Stimulated activated effector memory CD8-positive, alpha-beta T cell treated with anti-CD3 and anti-CD28 coated beads, Interleukin-12 subunit alpha, Interleukin-12 subunit beta, amount 100 ng/mL, for 72 hours (primary cell): Measurements from ENCODE around the gene SPECC1L.
A peak's percentile ranks its signal among the peaks of the same experiment; 100 is the strongest.
"Not testable (repeated sequence)": the region's sequence is repeated elsewhere in the genome, so short reads cannot be mapped to it uniquely, and the experiment has no call there.

Experiments used
- ATAC-seq: fragments of 150-1000 bp; cut with Tn5 transposase; 2 replicates; pipeline ENCODE4 v1.10.0; 2021
- DNase-seq, 2 donors: peaks; one replicate each; pipeline ENCODE4 v3.0.0; 2021 to 2022; ENCODE audit warnings: low spot score in 2 of 2
- H3K27ac Mint-ChIP-seq: one replicate; pipeline ENCODE4 v1.8.0; 2022; ENCODE audit warnings: mild to moderate bottlenecking, mixed read lengths
- H3K36me3 Mint-ChIP-seq: one replicate; pipeline ENCODE4 v1.8.0; 2022; ENCODE audit warnings: mild to moderate bottlenecking, mixed read lengths
- H3K4me1 Mint-ChIP-seq: one replicate; pipeline ENCODE4 v1.8.0; 2022; ENCODE audit warnings: mixed read lengths
- H3K4me3 Mint-ChIP-seq: one replicate; pipeline ENCODE4 v1.8.0; 2022; ENCODE audit warnings: mild to moderate bottlenecking, mixed read lengths
- H3K9me3 Mint-ChIP-seq: one replicate; pipeline ENCODE4 v1.8.0; 2022; ENCODE audit warnings: mixed read lengths

SPECC1L gene

DNA sequence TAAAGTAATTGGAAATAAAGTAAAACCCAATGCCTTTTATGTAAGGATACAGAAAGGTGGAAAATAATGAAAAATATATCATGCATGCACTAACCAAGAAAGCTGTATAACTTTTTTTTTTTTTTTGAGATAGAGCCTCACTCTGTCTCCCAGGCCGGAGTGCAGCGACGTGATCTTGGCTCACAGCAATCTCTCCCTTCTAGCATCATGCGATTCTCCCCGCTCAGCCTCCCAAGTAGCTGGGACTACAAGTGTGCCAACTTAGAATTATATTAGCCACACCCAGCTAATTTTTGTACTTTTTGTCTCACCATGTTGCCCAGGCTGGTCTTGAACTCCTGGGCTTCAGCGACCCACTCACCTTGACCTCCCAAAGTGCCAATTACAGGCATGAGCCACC lies 30.2 kb upstream of the SPECC1L start:
- no peaks in the 10 kb centered on the region for H3K36me3 Mint-ChIP-seq
- H3K4me3 Mint-ChIP-seq: no peak overlapping the region
- no peak for DNase-seq
- H3K9me3 Mint-ChIP-seq: no peaks in the 10 kb centered on the region
- H3K27ac Mint-ChIP-seq: no peak overlapping the region
- no peak for ATAC-seq
- H3K4me1 Mint-ChIP-seq: peaks cover 26% of the 10 kb centered on the region

DNA sequence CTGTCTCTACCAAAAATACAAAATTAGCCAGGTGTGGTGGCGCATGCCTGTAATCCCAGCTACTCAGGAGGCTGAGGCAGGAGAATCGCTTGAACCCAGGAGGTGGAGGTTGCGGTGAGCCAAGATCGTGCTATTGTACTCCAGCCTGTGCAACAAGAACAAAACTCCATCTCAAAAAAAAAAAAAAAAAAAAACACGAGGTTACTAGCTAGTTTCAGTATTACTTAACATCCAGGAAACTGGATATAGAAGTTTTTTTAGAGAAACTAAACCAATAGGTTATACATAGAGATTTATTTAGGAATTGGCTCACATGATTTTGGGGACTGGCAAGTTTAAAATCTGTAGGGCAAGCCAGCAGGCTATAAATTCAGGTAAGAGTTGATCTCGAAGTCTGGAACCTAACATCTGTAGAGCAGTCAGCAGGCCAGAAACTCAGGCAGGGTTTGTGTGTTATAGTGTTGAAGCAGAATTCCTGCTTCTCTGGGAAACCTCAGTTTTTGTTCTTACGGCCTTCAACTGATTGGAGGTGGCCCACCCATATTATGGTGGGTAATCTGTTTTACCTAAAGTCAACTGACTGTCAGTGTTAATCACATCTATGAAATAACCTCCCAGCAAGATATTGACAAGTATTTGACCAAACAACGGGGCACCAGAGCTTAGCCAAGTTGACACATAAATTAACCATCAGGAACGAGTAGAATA lies 29.5 kb upstream of the SPECC1L start:
- H3K36me3 Mint-ChIP-seq, ATAC-seq, H3K9me3 Mint-ChIP-seq, H3K4me3 Mint-ChIP-seq, H3K27ac Mint-ChIP-seq, DNase-seq: not testable (repeated sequence)
- peaks cover 26% of the 10 kb centered on the region for H3K4me1 Mint-ChIP-seq

DNA sequence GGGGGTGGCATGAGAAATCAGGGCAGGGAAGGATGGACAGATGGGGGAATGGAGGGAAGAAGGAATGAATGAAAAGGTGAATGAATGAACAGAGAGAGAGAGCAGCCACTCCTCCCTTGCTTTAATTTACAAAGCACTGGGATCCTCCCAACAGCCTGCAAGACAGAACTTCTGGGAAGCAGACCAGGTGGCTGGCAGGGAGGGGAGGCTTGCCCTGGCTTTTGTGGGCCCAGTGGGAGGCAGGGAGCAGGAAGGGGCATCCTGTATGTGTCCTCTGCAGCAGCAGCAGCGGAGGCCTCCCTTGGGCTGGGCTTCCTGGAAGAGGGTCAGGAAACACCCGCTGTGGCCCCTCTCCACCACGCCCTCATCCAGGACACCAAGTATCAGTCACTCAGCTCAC lies 27.2 kb upstream of the SPECC1L start:
- H3K4me1 Mint-ChIP-seq: peaks cover 26% of the 10 kb centered on the region
- peak overlapping the region; percentile 37 for H3K4me3 Mint-ChIP-seq
- H3K36me3 Mint-ChIP-seq, ATAC-seq, H3K9me3 Mint-ChIP-seq, DNase-seq: not testable (repeated sequence)
- peak overlapping the region; percentile 85 for H3K27ac Mint-ChIP-seq

DNA sequence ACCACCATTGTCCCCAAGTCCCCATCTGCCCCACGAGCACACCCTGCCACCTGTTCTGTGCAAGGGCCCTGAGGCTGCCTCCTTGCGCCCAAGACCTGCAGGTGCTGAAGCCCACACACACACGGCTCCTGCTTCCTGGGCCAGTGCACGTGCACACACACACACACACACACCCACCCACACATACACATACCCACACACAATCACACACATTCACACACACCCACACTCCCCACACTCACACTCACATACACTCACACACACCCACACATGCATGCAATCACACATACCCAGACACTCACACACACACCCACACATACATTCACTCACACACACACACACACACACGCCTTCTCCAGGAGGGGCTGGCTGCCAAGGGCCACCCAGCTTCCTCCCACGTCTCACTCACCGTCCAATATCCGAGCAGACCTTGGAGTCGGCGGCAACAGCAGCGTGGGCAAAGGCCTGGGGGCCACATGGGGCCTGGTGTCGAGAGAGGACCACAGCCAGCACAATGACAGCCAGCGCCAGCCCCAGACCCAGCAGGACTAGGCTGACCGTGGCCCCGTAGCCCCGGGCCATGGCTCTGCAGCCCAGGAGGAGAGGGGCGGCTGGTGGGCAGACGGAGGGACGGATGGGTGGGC lies 26.4 kb upstream of the SPECC1L start:
- no peaks in the 10 kb centered on the region for H3K9me3 Mint-ChIP-seq
- no peak for DNase-seq
- ATAC-seq: no peak
- H3K27ac Mint-ChIP-seq: peak overlapping the region; percentile 15
- H3K36me3 Mint-ChIP-seq: no peaks in the 10 kb centered on the region
- H3K4me3 Mint-ChIP-seq: no peak overlapping the region
- H3K4me1 Mint-ChIP-seq: peaks cover 26% of the 10 kb centered on the region

DNA sequence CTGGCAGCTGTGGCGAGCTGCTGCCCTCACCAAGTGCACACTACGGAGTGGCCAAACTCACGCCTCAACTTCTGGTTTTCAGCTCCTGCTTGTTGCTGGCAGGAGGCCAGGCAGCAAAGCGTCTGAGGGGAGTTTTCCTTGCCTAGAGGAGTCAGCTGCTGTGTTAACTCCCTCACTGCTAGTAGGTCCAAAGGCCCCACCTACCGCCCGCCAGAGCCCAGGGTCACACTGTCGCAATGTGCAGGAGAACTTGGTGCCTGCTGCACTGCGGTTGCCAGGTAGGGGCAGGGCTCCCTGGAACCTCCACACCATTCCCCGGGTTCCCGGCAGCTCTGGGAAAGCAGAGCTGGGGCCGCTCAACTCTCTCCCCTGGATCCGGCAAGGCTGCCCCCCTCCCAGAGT lies 25.6 kb upstream of the SPECC1L start, which contains the start of gene GGT5:
GGT5 (minus strand) TSS at position 53 of the 402 bp plus-strand sequence. CDS start 357 bp downstream, outside the sequence.
- not testable (repeated sequence) for H3K36me3 Mint-ChIP-seq, DNase-seq, H3K9me3 Mint-ChIP-seq, ATAC-seq, H3K4me3 Mint-ChIP-seq
- H3K4me1 Mint-ChIP-seq: peaks cover 26% of the 10 kb centered on the region
- H3K27ac Mint-ChIP-seq: peak within 1 kb of the TSS; percentile 15

DNA sequence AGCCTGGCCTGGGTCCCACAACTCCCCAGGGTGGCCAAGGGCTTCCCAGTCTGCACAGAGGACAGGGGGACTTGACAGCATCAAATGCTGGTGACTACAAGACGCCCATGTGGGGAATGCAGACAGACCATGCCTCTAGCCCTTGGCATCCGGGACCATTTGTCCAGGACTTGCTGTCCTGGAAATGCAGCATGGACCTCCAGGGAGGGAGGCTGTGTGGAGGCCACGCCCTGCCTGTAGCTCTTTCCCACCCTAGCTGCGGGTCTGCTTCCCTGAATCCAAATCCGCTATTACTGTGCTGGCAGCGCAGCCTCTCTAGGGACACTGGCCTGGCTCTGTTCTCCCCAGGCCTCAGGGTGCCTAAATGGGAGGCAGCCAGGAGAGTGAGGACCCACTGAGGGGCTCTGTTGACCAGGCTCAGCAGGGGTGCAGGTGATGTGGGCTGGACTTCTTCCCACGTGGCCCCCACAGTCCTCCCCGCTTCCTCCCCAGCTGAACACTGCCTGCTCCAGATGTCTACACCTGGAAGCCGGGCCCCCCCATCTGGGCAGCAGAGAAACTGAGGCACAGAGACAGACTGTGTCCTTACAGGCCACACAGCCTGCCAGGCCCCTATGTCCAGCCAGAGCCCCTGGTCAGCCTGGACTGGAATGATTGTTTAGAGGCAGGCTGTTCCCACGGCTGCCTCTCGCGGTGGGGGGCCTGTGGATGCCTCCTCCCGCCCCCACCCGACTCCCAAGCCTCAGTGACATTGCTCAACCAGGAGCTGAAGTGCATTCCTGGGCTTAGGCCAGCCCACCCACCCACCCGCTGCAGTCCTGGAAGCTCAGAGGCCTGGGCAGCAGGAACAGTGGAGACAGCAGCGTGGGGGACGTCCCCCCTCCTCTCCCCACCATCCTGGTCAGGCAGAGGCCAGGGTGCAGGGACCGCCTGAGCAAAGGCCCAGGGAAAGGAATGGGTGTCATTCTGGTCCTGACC lies 24.8 kb upstream of the SPECC1L start:
- not testable (repeated sequence) for H3K27ac Mint-ChIP-seq, ATAC-seq, DNase-seq, H3K9me3 Mint-ChIP-seq, H3K4me3 Mint-ChIP-seq, H3K36me3 Mint-ChIP-seq
- peaks cover 26% of the 10 kb centered on the region for H3K4me1 Mint-ChIP-seq

DNA sequence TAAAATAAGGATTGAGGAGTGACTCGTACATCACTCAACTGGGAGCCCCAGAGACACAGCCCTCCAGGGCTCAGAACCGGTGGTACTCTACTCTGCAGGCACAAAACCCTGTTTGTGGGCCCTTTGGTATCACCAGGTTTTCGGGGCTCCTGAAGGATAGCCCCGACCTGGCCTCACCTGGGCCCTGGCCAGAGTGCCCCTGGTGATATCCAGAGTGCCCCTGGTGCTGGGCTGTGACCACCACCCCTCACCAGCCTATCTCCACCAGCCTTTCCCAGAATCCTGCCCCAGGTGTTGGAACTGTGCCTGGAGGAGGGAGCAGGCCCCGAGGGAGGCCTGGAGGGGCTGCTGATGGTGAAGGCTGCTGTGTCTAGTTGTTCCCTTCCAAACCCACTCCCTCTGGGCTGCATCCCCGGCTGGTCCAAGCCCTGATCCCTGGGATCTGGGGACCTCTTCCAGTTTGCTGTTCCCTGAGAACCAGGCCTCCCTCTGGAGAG lies 23.6 kb upstream of the SPECC1L start:
- no peaks in the 10 kb centered on the region for H3K36me3 Mint-ChIP-seq
- no peak overlapping the region for H3K27ac Mint-ChIP-seq
- ATAC-seq (no peak), DNase-seq (no peak)
- H3K4me3 Mint-ChIP-seq: no peak overlapping the region
- no peaks in the 10 kb centered on the region for H3K9me3 Mint-ChIP-seq
- H3K4me1 Mint-ChIP-seq: peaks cover 25% of the 10 kb centered on the region

DNA sequence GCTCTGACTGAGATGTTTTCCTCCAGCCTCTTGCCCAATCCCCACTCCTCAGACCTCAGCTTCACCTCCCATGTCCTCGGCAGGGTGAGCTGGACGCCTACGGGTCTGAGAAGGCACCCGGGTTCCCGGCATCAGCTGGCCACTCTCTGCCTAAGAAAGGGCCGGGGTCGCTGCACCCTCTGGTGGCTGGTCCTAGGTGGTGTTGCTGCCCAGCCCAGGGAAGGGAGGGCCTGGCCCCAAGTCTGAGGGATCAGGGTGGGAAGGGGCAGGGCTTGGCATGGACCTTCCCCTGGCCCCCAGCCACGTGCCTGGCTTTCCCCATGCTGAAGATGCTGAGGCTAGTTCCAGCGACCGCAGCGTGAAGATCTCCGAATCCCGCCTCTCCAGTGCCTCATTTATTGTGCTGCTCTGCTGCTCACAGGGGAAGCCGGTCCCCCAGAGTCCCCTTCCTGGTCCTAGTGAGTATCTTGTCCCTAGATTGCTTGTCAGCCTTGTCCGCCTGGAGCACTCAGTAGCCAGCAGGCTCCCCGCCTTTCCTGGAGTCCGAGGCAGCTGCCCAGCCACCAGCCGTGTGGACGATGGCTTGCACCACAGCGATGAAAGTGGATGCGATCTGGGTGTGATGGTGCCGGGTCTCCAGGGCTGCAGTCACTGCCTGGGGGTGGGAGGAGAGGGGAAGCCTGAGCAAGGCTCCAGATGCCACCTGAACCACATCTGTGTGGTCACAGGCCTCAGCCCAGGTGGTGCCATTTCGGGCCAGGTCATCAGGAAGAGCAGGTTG lies 22.9 kb upstream of the SPECC1L start:
- peak in 1 of 2 donors; percentile 71 for DNase-seq
- no peaks in the 10 kb centered on the region for H3K36me3 Mint-ChIP-seq

DNA sequence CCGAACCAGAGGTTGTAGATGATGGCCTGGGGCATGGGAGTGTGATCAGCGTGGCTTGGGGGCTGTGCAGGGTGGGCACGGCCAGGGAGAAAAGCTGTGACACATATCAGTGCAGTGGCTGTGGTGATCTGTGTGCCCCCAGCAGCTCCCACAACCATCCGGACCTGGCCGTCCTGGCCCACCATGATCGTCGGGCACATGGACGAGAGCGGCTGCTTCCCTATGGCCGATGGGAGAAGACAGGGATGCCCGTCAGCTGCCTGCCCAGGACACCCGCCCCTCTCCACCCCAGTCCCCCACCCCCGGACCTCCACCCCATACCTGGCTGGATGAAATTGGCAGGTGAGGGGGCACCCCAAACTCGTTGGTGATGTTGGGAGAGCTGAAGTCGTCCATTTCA lies 22.0 kb upstream of the SPECC1L start:
- not testable (repeated sequence) for H3K4me3 Mint-ChIP-seq, ATAC-seq, H3K9me3 Mint-ChIP-seq, H3K27ac Mint-ChIP-seq, H3K36me3 Mint-ChIP-seq, DNase-seq, H3K4me1 Mint-ChIP-seq

More for the DNA sequence above, 22.9 kb upstream of the SPECC1L start:
- peak; percentile 71 for ATAC-seq
- H3K9me3 Mint-ChIP-seq: no peaks in the 10 kb centered on the region
- no peak overlapping the region for H3K27ac Mint-ChIP-seq
- peaks cover 18% of the 10 kb centered on the region for H3K4me1 Mint-ChIP-seq
- H3K4me3 Mint-ChIP-seq: no peak overlapping the region

DNA sequence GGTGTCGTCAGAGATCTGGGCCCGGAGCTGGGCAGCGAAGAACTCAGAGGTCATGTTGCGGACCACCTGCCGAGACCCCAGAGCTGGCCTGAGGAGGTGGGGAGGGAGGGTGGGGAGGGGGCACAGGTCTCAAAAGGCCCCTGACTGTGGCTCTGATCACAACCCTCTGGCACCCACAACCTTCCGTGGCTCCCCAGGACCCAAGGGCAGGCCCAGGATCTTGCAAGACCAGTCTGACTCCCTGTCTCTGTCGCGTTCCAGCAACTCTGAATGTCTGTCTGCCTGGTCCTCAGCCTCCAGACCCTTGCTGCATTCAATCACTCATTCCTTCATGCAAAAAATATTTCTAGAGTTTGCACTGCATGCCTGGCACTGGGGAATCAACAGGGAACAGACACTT lies 21.2 kb upstream of the SPECC1L start:
- H3K4me1 Mint-ChIP-seq, H3K27ac Mint-ChIP-seq, H3K4me3 Mint-ChIP-seq, ATAC-seq, H3K36me3 Mint-ChIP-seq, H3K9me3 Mint-ChIP-seq, DNase-seq: not testable (repeated sequence)

DNA sequence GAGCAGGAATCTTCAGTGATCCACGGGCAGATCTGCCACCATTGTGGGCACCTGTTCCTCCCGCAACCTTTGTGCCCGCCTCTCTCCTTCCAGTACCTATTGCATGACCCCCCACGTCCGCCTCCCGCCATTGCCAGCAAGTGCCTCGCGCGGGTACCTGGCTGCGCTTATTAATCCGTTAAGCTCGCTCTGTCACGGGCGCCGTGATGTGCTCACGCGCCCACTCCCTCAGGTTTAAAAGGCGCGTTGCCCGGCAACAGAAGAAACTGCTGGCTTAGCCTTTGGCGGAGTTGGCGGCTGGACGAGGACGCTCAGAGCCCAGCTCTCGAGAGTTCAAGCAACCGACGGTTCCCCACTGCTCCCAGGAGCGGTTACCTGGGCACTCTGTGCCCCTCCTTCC lies 19.3 kb upstream of the SPECC1L start:
- not testable (repeated sequence) for H3K27ac Mint-ChIP-seq, H3K9me3 Mint-ChIP-seq, DNase-seq, H3K4me3 Mint-ChIP-seq, H3K36me3 Mint-ChIP-seq, H3K4me1 Mint-ChIP-seq, ATAC-seq

DNA sequence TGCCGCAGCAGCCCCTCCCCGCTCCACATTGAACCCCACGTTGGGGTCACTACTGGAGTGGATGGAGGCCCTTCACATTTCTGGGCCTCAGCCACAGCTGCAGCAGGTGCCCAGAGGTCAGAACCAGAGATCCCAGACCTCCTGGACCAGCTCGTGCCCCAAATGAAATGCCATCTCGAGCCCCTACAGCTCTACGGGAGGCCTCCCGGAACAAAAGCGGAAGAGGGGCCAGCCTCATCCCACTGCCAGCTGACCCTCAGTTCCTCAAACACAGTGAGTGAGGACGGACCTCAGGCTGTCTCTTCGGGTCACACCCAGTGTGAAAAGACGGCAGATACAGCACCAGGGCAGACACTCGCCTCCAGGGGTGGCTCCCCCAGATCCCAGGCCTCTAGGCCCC lies 17.5 kb upstream of the SPECC1L start:
- not testable (repeated sequence) for ATAC-seq

DNA sequence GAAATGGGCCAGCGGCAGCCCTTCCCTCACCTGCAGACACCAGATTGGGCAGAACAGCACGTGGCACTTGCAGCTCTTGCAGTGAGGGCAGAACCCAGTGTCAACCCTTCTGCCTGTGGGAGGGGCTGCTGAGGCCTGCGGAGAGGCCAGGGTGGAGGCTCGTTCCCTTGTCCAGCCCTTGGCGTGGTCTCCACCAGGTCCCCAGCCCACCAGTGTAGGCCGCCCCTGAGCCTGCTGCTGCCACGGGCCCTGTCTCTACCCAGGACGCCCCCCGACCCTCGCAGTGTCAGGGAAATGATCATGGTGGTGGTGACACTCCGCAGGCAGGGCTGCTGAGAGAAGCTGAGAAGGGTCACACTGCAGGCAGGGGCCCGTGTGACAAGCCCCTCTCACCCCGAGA lies 14.5 kb upstream of the SPECC1L start:
- not testable (repeated sequence) for H3K4me3 Mint-ChIP-seq, H3K36me3 Mint-ChIP-seq, H3K4me1 Mint-ChIP-seq, H3K27ac Mint-ChIP-seq, DNase-seq, H3K9me3 Mint-ChIP-seq, ATAC-seq

More for the DNA sequence above, 17.5 kb upstream of the SPECC1L start:
- not testable (repeated sequence) for H3K36me3 Mint-ChIP-seq, H3K4me1 Mint-ChIP-seq, DNase-seq, H3K27ac Mint-ChIP-seq, H3K4me3 Mint-ChIP-seq, H3K9me3 Mint-ChIP-seq

DNA sequence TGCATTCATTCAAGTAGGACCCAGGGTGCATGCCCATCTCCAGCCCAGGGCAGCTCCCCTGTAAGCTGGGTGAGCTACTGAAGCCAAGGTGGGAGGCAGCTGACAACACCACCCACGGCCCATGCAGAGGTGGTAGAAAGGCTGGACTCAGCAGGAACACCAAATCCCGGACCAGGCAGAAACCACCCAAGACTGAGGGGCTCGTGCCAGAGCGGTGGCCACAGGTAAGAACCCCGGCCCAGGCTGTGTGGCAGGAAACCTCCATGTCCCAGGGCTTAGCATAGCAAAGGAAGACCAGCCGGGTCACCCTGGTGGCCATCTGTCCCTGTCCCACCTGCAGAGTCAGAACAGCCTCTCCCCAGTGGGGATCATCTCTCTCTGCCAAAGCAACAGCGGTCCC lies 13.9 kb upstream of the SPECC1L start:
- not testable (repeated sequence) for H3K27ac Mint-ChIP-seq, H3K4me1 Mint-ChIP-seq, H3K36me3 Mint-ChIP-seq, H3K4me3 Mint-ChIP-seq, H3K9me3 Mint-ChIP-seq, ATAC-seq, DNase-seq
